ENCODE data around the gene MAPKAP1.

Gene MAPKAP1

GRCh38 chr9:125564631-125565030 is 142.4 kb downstream of the MAPKAP1 start:
- DNase-seq (ENCODE audit: low read depth), result no peak

GRCh38 chr9:125561509-125562148 is 145.4 kb downstream of the MAPKAP1 start:
- DNase-seq (ENCODE audit: low read depth), result no peak

- no peak for DNase-seq (ENCODE audit: low read depth)
Observed at GRCh38 chr9:125559894-125560293, 147.1 kb downstream of the MAPKAP1 start.

GRCh38 chr9:125559194-125559593 is 147.8 kb downstream of the MAPKAP1 start:
- no peak for DNase-seq (ENCODE audit: low read depth)

GRCh38 chr9:125558453-125559092 is 148.4 kb downstream of the MAPKAP1 start:
- DNase-seq (ENCODE audit: low read depth), result no peak

- no peak for DNase-seq (ENCODE audit: low read depth)
Observed at GRCh38 chr9:125556046-125556721, 150.8 kb downstream of the MAPKAP1 start.

GRCh38 chr9:125554726-125555125 is 152.3 kb downstream of the MAPKAP1 start:
- no peak for DNase-seq (ENCODE audit: low read depth)

GRCh38 chr9:125551781-125552180 is 155.2 kb downstream of the MAPKAP1 start:
- DNase-seq (ENCODE audit: low read depth), result no peak

GRCh38 chr9:125549891-125550885 is 156.8 kb downstream of the MAPKAP1 start:
- DNase-seq (ENCODE audit: low read depth), result no peak

- no peak for DNase-seq (ENCODE audit: low read depth)
Observed at GRCh38 chr9:125549465-125549871, 157.5 kb downstream of the MAPKAP1 start.

GRCh38 chr9:125549039-125549438 is 158.0 kb downstream of the MAPKAP1 start:
- no peak for DNase-seq (ENCODE audit: low read depth)

GRCh38 chr9:125548141-125548540 is 158.9 kb downstream of the MAPKAP1 start:
- no peak for DNase-seq (ENCODE audit: low read depth)

- DNase-seq (ENCODE audit: low read depth), result no peak
Observed at GRCh38 chr9:125547368-125547767, 159.6 kb downstream of the MAPKAP1 start.

- no peak for DNase-seq (ENCODE audit: low read depth)
Observed at GRCh38 chr9:125545845-125546244, 161.2 kb downstream of the MAPKAP1 start.

- no peak for DNase-seq (ENCODE audit: low read depth)
Observed at GRCh38 chr9:125544988-125545651, 161.9 kb downstream of the MAPKAP1 start.

- DNase-seq (ENCODE audit: low read depth), result no peak
Observed at GRCh38 chr9:125544484-125544883, 162.5 kb downstream of the MAPKAP1 start.

- no peak for DNase-seq (ENCODE audit: low read depth)
Observed at GRCh38 chr9:125541840-125542243, 165.2 kb downstream of the MAPKAP1 start.

- no peak for DNase-seq (ENCODE audit: low read depth)
Observed at GRCh38 chr9:125540497-125540896, 166.5 kb downstream of the MAPKAP1 start.

- DNase-seq (ENCODE audit: low read depth), result peak; percentile 76
Observed at GRCh38 chr9:125538092-125538473, 168.9 kb downstream of the MAPKAP1 start.

GRCh38 chr9:125537442-125538091 is 169.4 kb downstream of the MAPKAP1 start:
- DNase-seq (ENCODE audit: low read depth), result no peak

GRCh38 chr9:125536776-125537175 is 170.2 kb downstream of the MAPKAP1 start:
- DNase-seq (ENCODE audit: low read depth), result no peak

All from GM04503 (cell line).